ENCODE data around the gene TEX11.
"Not testable (repeated sequence)": the region's sequence is repeated elsewhere in the genome, so short reads cannot be mapped to it uniquely, and the experiment has no call there.

TEX11 gene

GRCh38 chrX:70908541-70908940 lies at the start of gene TEX11:
TSS of gene TEX11 (minus strand) at chrX:70908711. CDS start at chrX:70907789, 922 bp downstream.
- no peak for DNase-seq (ENCODE audit: low read depth in 2 of 2)

- DNase-seq (ENCODE audit: low read depth in 2 of 2): no peak
Observed at GRCh38 chrX:70954871-70955270, 46.4 kb upstream of the TEX11 start.

DNA sequence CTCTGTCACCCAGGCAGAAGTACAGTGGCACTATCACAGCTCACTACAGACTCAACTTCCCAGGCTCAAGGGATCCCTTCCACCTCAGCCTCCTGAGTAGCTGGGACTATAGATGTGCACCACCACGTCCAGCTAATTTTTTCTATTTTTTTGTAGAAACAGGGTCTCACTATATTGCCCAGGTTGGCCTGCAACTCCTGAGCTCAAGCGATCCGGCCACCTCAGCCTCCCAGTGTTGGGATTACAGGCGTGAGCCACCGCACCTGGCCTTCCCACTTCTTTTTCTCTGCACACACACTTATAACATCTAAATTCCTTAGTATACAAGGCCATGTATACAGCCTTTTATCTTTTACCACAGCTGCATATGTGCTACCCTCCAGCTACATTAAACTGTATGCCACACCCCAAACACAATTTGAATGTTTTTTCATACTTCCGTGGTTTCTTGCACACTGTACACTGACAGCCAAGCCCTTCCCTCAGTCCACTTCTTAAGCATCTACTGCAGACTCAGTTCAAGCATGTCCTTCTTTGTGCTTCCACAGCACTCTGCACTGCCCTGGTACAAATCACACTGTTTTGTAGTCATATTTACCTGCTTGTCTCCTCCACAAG lies 15.9 kb upstream of the TEX11 start:
- no peak for DNase-seq (ENCODE audit: low read depth in 2 of 2)

DNA sequence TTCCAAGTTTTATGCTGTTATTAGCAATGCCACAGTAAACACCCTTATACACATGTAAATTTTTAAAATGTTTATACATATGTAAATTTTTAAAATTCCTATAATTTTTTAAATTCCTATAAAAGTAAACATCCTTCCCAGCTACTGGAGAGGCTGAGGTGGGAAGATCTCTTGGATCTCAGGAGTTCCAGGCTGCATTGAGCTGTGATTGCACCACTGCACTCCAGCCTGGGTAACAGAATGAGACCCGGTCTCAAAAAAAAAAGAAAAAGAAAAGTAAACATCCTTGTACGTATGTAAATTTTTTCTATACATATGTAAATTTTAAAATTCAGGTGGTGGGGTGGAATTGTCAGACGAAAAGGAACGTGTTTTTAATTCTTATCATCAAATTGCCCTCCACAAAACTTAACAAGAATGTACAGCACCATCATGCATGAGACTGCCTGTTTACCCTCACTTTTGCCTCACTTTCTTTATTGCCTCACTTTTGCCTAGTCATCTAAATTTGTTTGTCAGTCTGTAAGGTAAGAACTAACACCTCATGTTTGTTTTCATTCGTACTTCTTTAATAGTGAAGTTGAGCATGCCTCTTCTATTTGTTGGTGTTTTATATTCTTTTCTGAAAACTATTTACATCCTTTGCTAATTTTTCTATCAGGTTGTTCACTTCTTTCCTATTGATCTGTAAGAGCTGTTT lies 14.4 kb upstream of the TEX11 start:
- DNase-seq (ENCODE audit: low read depth in 2 of 2): no peak

DNA sequence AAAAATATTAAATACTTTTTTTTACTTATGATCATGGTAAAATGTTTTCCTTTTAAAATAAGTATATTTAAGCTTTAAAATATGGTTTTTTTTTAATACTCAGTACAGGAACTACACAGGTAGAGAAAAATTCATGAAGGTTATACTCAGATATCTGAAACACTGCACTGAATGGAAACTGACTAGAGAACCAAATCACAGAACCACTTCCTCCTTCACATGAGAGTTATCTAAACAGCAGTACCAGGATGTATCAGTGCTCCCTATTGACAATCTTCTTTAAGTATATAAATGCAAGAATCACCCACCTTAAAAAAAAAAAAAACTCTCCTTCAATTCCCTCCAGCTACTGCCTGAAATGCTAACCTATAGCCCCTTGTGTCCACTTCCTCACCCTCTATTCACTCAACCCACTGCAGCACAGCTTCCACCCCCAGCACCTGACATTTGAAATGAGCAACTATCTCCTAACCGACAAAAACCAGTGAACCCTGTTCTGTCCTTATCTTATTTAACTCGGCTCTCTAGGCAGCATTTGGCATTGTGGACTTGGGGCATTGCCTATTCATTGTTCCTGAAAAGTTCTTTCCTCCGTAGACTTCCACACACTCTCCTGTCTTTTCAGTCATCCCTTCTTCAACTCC lies 13.3 kb upstream of the TEX11 start:
- no peak for DNase-seq (ENCODE audit: low read depth in 2 of 2)

GRCh38 chrX:70916754-70917153 lies 8.2 kb upstream of the TEX11 start:
- no peak for DNase-seq (ENCODE audit: low read depth in 2 of 2)

- no peak for DNase-seq (ENCODE audit: low read depth in 2 of 2)
Observed at GRCh38 chrX:70907900-70908299, 611 bp downstream of the TEX11 start.

- DNase-seq (ENCODE audit: low read depth in 2 of 2): no peak
Observed at GRCh38 chrX:70901465-70901864, 7.0 kb downstream of the TEX11 start.

DNA sequence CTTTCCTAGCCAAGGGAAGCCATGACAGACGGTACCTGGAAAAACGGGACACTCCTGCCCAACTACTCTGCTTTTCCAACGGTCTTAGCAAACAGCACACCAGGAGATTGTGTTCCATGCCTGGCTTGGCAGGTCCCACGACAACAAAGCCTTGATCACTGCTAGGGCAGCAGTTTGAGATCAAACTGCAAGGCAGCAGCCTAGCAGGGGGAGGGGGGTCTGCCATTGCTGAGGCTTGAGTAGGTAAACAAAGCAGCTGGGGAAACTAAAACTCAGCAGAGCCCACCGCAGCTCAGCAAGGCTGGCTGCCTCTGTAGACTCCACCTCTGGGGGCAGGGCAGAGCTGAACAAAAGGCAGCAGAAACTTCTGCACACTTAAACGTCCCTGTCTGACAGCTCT lies 18.1 kb downstream of the TEX11 start:
- DNase-seq (ENCODE audit: low read depth in 2 of 2): not testable (repeated sequence)

GRCh38 chrX:70878902-70879301 lies 29.6 kb downstream of the TEX11 start:
- no peak for DNase-seq (ENCODE audit: low read depth in 2 of 2)

DNA sequence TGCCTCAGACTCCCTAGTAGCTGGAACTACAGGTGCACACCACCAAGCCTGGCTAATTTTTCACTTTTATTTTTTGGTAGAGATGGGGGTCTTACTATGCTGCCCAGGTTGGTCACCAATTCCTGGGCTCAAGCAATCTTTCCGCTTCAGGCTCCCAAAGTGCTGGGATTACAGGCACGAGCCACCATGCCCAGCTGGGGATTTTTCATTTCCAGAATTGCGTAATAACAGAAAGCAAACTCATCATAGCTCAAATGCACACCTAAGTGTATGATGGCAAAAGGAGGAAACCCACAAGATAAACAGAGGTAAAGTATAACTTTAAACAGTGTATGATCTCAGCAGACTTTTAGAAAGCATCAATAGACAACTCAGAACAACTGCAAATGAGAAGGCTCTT lies 56.2 kb downstream of the TEX11 start:
- no peak for DNase-seq (ENCODE audit: low read depth in 2 of 2)

GRCh38 chrX:70844081-70844480 lies 64.4 kb downstream of the TEX11 start:
- DNase-seq (ENCODE audit: low read depth in 2 of 2): not testable (repeated sequence)

- not testable (repeated sequence) for DNase-seq (ENCODE audit: low read depth in 2 of 2)
Observed at GRCh38 chrX:70843620-70844019, 64.9 kb downstream of the TEX11 start.

GRCh38 chrX:70834589-70834988 lies 73.9 kb downstream of the TEX11 start:
- DNase-seq (ENCODE audit: low read depth in 2 of 2): no peak

GRCh38 chrX:70826715-70827114 lies 81.8 kb downstream of the TEX11 start:
- DNase-seq (ENCODE audit: low read depth in 2 of 2): no peak

GRCh38 chrX:70825366-70825765 lies 83.1 kb downstream of the TEX11 start:
- DNase-seq (ENCODE audit: low read depth in 2 of 2): no peak

DNA sequence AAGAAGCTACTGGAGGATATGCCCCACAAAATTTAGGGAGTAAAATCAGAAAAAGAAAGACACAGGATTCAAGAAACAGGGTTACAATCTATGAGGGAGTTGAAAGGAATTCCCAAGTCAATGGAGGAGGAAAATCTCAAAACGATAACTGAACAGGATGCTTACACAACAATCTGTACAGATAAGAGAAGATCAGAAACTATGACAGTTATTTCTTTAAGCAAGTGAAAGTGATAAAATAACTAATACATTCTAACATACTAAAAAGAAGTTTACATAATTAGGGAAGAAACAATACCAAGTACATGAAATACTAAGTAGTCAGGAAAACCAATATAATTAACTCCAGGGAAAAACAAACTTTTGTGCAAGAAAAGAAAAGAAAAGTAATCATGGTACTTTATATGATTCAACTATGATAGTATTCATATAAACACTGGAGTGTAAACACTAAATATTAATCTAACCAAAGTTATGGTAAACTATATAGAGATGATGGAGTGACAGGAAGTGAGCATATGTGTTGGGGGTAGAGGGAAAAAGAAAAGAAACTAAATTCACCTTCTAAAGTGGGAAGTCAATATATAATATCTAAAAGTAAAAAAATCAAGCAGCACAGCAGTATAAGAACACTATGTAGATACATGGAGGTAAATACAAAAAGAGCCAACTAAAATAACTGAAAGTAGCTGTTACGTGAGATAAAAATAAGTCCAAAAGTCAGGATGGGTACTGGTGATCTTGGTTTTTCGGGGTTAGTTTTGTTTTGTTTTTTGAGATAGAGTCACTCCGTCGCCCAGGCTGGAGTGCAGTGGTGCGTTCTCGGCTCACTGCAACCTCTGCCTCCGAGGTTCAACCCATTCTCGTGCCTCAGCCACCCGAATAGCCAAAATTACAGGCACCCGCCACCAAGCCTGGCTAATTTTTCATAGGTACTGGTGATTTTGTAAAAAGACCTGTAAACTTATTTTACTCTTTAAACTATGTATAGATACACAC lies 99.3 kb downstream of the TEX11 start:
- DNase-seq (ENCODE audit: low read depth in 2 of 2): no peak

DNA sequence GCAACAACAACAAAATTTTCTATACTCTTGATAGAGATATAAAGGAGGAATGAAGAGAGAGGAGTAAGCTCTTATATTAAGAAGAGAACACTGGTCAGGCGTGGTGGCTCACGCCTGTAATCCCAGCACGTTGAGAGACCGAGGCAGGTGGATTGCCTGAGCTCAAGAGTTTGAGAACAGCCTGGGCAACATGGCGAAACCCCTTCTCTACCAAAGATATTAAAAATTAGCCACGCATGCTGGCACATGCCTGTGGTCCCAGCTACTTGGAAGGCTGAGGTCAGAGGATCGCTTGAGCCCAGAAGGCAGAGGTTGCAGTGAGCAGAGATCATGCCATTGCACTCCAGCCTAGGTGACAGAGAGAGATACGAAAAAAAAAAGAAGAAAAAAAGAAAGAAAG lies 102.4 kb downstream of the TEX11 start:
- no peak for DNase-seq (ENCODE audit: low read depth in 2 of 2)

- not testable (repeated sequence) for DNase-seq (ENCODE audit: low read depth in 2 of 2)
Observed at GRCh38 chrX:70796742-70797141, 111.8 kb downstream of the TEX11 start.

- DNase-seq (ENCODE audit: low read depth in 2 of 2): no peak
Observed at GRCh38 chrX:70774223-70774622, 134.3 kb downstream of the TEX11 start.

DNA sequence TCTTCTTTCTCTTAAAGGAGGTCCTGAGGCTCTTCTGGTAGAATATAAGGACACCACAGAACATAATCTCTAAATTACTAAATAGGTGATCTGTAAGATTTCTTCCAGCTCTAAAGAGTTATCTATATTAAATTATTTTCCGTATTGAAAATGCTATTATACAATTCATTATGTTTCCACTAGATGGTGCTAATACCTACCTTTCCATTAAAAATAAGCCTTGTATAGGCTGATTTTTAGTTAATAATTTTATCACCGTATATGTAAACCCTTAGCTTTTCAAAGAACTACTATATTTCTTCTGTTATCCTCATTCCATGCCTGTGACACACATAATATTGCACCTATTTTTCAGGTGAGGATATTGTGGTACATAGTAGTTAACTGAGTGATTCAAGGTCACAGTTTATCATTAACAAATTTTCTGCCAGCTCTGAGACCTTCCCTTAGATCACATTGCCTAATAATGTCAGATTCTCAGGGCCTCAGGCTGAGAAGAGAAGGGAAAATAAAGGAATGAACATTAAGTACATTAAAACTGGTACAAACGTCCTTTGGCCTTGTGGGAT lies 138.8 kb downstream of the TEX11 start:
- DNase-seq (ENCODE audit: low read depth in 2 of 2): no peak

DNA sequence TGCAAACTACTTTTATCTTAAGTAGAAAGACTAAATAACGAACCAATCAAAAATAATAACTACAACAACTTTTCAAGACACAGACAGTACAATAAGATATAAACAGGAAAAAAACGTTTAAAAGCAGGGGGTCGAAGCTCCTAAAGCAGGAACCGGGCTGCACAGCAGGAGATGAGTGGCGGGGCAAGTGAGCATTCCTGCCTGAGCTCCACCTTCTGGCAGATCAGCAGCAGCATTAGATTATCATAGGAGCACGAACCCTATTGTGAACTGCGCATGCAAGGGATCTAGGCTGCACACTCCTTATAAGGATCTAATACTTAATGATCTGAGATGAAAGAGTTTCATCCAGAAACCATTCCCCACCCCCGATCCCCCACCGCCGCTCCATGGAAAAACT lies 146.2 kb downstream of the TEX11 start:
- DNase-seq (ENCODE audit: low read depth in 2 of 2): no peak
